NCI-H2227 (cell line): ENCODE results near the gene ZNF474.
"Not testable (repeated sequence)": the region's sequence is repeated elsewhere in the genome, so short reads cannot be mapped to it uniquely, and the experiment has no call there.

Experiments used
- DNase-seq: peaks from one replicate; lab custom pipeline; 2025; ENCODE audit not compliant: unreplicated experiment; lab: John Stamatoyannopoulos, UW

The ZNF474 gene

GRCh38 chr5:122129306-122129705 is at the start of gene ZNF474:
TSS of gene ZNF474 (plus strand) at chr5:122129546. CDS start at chr5:122151991, 22,445 bp downstream.
- peak; percentile 34 for DNase-seq

- DNase-seq = no peak
These were observed 47.8 kb upstream of the ZNF474 start for GRCh38 chr5:122081541-122081940.

GRCh38 chr5:122083535-122083934 is 45.8 kb upstream of the ZNF474 start:
- no peak for DNase-seq

GRCh38 chr5:122085041-122085440 is 44.3 kb upstream of the ZNF474 start:
- DNase-seq = no peak

- no peak for DNase-seq
These were observed 40.0 kb upstream of the ZNF474 start for GRCh38 chr5:122089096-122090013.

- peak; percentile 52 for DNase-seq
These were observed 37.3 kb upstream of the ZNF474 start for GRCh38 chr5:122091936-122092600.

GRCh38 chr5:122093415-122094180 is 35.7 kb upstream of the ZNF474 start:
- DNase-seq = no peak

- not testable (repeated sequence) for DNase-seq
These were observed 35.1 kb upstream of the ZNF474 start for GRCh38 chr5:122094251-122094650.

GRCh38 chr5:122095158-122095557 is 34.2 kb upstream of the ZNF474 start:
- no peak for DNase-seq

- DNase-seq = no peak
These were observed 32.0 kb upstream of the ZNF474 start for GRCh38 chr5:122097391-122097790.

GRCh38 chr5:122099060-122099790 is 30.1 kb upstream of the ZNF474 start:
- DNase-seq = no peak

GRCh38 chr5:122101636-122102285 is 27.6 kb upstream of the ZNF474 start:
- peak; percentile 53 for DNase-seq

GRCh38 chr5:122102825-122103224 is 26.5 kb upstream of the ZNF474 start:
- DNase-seq = no peak

GRCh38 chr5:122105909-122106308 is 23.4 kb upstream of the ZNF474 start:
- DNase-seq = no peak

- DNase-seq = no peak
These were observed 22.3 kb upstream of the ZNF474 start for GRCh38 chr5:122107016-122107415.

- DNase-seq = no peak
These were observed 18.4 kb upstream of the ZNF474 start for GRCh38 chr5:122110987-122111386.

- DNase-seq = no peak
These were observed 17.9 kb upstream of the ZNF474 start for GRCh38 chr5:122111460-122111859.

GRCh38 chr5:122112063-122112462 is 17.3 kb upstream of the ZNF474 start:
- no peak for DNase-seq

- no peak for DNase-seq
These were observed 16.4 kb upstream of the ZNF474 start for GRCh38 chr5:122112733-122113558.
